ENCODE measurements around the gene PGLYRP3. TPM values are rescaled to one million over a fixed set of nuclear protein-coding genes. Genes with fewer than 3 reads are reported as not detected.

PGLYRP3 gene
- total RNA-seq, 2 donors from 2014 or later: not detected

- TF ChIP-seq, protein P1, sequence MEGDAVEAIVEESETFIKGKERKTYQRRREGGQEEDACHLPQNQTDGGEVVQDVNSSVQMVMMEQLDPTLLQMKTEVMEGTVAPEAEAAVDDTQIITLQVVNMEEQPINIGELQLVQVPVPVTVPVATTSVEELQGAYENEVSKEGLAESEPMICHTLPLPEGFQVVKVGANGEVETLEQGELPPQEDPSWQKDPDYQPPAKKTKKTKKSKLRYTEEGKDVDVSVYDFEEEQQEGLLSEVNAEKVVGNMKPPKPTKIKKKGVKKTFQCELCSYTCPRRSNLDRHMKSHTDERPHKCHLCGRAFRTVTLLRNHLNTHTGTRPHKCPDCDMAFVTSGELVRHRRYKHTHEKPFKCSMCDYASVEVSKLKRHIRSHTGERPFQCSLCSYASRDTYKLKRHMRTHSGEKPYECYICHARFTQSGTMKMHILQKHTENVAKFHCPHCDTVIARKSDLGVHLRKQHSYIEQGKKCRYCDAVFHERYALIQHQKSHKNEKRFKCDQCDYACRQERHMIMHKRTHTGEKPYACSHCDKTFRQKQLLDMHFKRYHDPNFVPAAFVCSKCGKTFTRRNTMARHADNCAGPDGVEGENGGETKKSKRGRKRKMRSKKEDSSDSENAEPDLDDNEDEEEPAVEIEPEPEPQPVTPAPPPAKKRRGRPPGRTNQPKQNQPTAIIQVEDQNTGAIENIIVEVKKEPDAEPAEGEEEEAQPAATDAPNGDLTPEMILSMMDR (IDR thresholded peaks at IDR 0.05): no peak
- H3K27ac ChIP-seq: no peak overlapping the region
- DNase-seq (ENCODE audit: low spot score): no peak
- no peaks in the 10 kb centered on the region for H3K27me3 ChIP-seq
- H3K4me1 ChIP-seq: no peaks in the 10 kb centered on the region
- no peaks in the 10 kb centered on the region for H3K9me3 ChIP-seq
- no peaks in the 10 kb centered on the region for H3K36me3 ChIP-seq
- no peak overlapping the region for H3K4me3 ChIP-seq
These were observed 32.7 kb upstream of the PGLYRP3 start for GRCh38 chr1:153345187-153346076.

GRCh38 chr1:153344718-153345025 is 31.9 kb upstream of the PGLYRP3 start:
- H3K4me1 ChIP-seq: no peaks in the 10 kb centered on the region
- TF ChIP-seq, protein P1 (IDR thresholded peaks at IDR 0.05): no peak
- no peaks in the 10 kb centered on the region for H3K27me3 ChIP-seq
- no peaks in the 10 kb centered on the region for H3K36me3 ChIP-seq
- DNase-seq (ENCODE audit: low spot score): no peak
- no peaks in the 10 kb centered on the region for H3K9me3 ChIP-seq
- no peak overlapping the region for H3K4me3 ChIP-seq
- no peak overlapping the region for H3K27ac ChIP-seq

GRCh38 chr1:153343811-153344717 is 31.3 kb upstream of the PGLYRP3 start:
- H3K27ac ChIP-seq: no peak overlapping the region
- no peaks in the 10 kb centered on the region for H3K4me1 ChIP-seq
- no peak for DNase-seq (ENCODE audit: low spot score)
- H3K4me3 ChIP-seq: no peak overlapping the region
- TF ChIP-seq, protein P1 (IDR thresholded peaks at IDR 0.05): no peak
- no peaks in the 10 kb centered on the region for H3K36me3 ChIP-seq
- H3K9me3 ChIP-seq: no peaks in the 10 kb centered on the region
- no peaks in the 10 kb centered on the region for H3K27me3 ChIP-seq

DNA sequence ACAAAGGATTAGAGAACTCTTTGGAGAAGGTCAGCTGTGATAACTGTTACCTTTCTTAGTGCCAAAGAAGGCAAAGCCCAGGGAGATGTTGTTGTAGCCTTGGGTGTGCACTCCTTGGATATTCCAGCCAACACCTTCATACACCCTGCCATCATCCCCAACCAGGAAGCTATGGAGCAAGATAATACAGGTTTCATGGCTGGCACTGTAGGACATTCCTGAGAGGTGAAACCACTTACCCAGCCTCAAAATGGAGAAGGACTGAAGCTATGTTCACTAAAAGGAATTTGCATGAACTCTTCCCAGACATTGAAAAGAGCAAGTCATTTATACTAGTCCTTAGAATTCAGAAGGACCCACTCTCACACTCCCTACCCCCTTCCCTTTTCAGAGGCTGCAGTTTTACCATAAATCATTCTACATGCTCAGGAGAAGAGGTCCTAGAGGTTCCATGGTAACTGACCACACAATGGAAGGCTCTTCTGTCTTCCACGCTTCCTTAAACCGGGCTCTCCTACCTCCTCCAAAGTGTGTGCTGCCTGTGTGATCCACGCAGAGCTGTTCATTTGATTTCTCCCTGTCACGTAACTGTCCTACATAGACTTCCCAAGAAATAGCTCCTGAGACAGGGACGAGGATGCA is 30.4 kb upstream of the PGLYRP3 start:
- no peaks in the 10 kb centered on the region for H3K27me3 ChIP-seq
- no peaks in the 10 kb centered on the region for H3K36me3 ChIP-seq
- H3K27ac ChIP-seq: no peak overlapping the region
- no peaks in the 10 kb centered on the region for H3K4me1 ChIP-seq
- no peaks in the 10 kb centered on the region for H3K9me3 ChIP-seq
- DNase-seq (ENCODE audit: low spot score): no peak
- TF ChIP-seq, protein P1 (IDR thresholded peaks at IDR 0.05): no peak
- no peak overlapping the region for H3K4me3 ChIP-seq

DNA sequence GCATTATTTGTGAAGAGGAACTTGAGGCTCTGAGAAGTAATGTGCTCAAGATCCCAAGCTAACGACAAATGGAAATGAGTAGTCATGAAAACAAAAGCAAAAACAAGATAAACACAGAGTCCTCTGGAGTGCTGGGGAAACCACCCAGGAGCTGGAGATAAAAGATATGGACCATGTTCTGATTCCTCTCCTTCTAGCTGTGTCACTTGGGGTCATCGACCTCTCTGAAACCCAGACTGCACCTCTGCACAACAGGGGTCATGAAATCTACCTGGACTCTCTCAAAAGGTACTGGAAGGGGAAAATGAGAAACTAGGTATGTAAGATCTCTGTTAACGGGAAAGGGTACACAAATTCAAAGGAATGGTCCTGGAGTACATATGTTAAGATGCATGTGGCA is 29.4 kb upstream of the PGLYRP3 start:
- Histone ChIP-seq H3K36me3 (no peaks in the 10 kb centered on the region), H3K27ac (no peak overlapping the region), H3K4me3 (no peak overlapping the region), H3K9me3 (no peaks in the 10 kb centered on the region), H3K27me3 (no peaks in the 10 kb centered on the region), H3K4me1 (no peaks in the 10 kb centered on the region)
- no peak for DNase-seq (ENCODE audit: low spot score)
- TF ChIP-seq, protein P1 (IDR thresholded peaks at IDR 0.05): no peak

All from right atrium auricular region (tissue), 2 donors.